Gastroesophageal sphincter (tissue), 4 donors: ENCODE results near the gene CHRNA3. TPM values are rescaled to one million over a fixed set of nuclear protein-coding genes. Genes with fewer than 3 reads are reported as not detected.

Experiments used
- ATAC-seq: fragments of 150-250 bp; one replicate; pipeline ENCODE4 v1.9.1; 2016; ENCODE audit warnings: mild to moderate bottlenecking, moderate library complexity
- H3K27ac ChIP-seq, 4 donors: fragments of 200-600 bp; sonication (generic) in 3 of 4; 1 replicate in 3 of 4; 2 replicates in 1 of 4; pipeline ENCODE4 v1.5.1; 2016 to 2019
- H3K27me3 ChIP-seq: fragments of 200-600 bp; sonication (generic); one replicate; pipeline ENCODE4 v1.5.1; 2019
- H3K36me3 ChIP-seq, 2 donors: fragments of 200-600 bp; sonication (generic); one replicate each; pipeline ENCODE4 v1.5.1; 2019; ENCODE audit warnings: control low read depth in 1 of 2
- H3K4me1 ChIP-seq, 3 donors: fragments of 200-600 bp; sonication (generic); 1 replicate in 2 of 3; 2 replicates in 1 of 3; pipeline ENCODE4 v1.5.1; 2016 to 2019; ENCODE audit warnings: control low read depth in 2 of 3
- H3K4me3 ChIP-seq, 2 donors: fragments of 200-600 bp; sonication (generic); one replicate each; pipeline ENCODE4 v1.5.1; 2019; ENCODE audit warnings: mild to moderate bottlenecking in 1 of 2, moderate library complexity in 1 of 2
- H3K9me3 ChIP-seq, 3 donors: fragments of 200-600 bp; sonication (generic); one replicate each; pipeline ENCODE4 v1.5.1; 2017 to 2019; ENCODE audit warnings: control low read depth in 2 of 3
- EP300 ChIP-seq: sonication (generic); formaldehyde crosslinking; IDR thresholded peaks from one replicate; pipeline ENCODE4 v1.6.1; 2017; ENCODE audit warnings: antibody characterized with exemption, mild to moderate bottlenecking
- POLR2A ChIP-seq, 2 donors: fragments of 450-650 bp; IDR thresholded peaks; one replicate each; pipeline ENCODE4 v1.6.1; 2017; ENCODE audit warnings: antibody characterized with exemption in 2 of 2, mild to moderate bottlenecking in 2 of 2, moderate library complexity in 1 of 2
- POLR2AphosphoS5 ChIP-seq: sonication (generic); formaldehyde crosslinking; IDR thresholded peaks from one replicate; pipeline ENCODE4 v1.6.1; 2017; ENCODE audit warnings: antibody characterized with exemption
- WGBS, 2 donors: methylation state at CpG; one replicate each; pipeline ENCODE4 v1.1.5; 2018; ENCODE audit warnings: low coverage in 1 of 2; 5-methylcytosine and 5-hydroxymethylcytosine counted together
- total RNA-seq, 4 donors: library from RNA; depleted of rRNA; stranded (reverse); fragments of >200 nt; gene quantifications; one replicate each; pipeline ENCODE4 v1.1.0, GENCODE V29; 2016
- TF ChIP-seq, protein P1 (sequence below), 4 experiments: fragments of 200-600 bp in 2 of 4; fragments of 450-650 bp in 2 of 4; sonication (generic) in 1 of 4; IDR thresholded peaks; one replicate each; pipeline ENCODE4 v1.5.1; 2017 to 2019; ENCODE audit warnings: antibody characterized with exemption in 4 of 4, mild to moderate bottlenecking in 2 of 4, moderate library complexity in 2 of 4

CHRNA3 gene
- total RNA-seq, 4 donors from 2014 or later = 1.1 to 3.1 (median 1.1) TPM; not detected in 1

DNA sequence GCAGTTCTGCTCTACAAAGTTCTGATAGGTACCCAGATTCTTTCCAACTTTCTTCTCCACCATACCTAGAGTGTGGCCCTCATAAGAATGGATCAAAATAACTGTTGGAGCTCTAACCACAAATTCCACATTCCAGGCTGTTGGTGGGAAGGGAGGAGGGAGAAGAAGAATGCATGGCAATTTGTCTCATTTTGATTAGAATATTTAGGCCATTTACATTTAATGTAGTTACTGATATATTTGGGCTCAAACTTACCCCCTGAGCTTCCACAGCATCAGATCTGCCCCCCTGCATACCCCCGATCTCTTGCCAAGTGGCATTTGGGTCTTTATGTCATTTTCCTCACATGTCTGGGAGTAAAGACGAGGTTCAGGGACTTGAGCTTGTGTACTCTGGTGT, 12.6 kb upstream of the CHRNA3 start:
- no peak overlapping the region for H3K27ac ChIP-seq
- H3K9me3 ChIP-seq = peaks cover 0 to 18% (median 0%) of the 10 kb centered on the region in 3 donors
- no peak overlapping the region for H3K4me3 ChIP-seq
- H3K36me3 ChIP-seq = no peaks in the 10 kb centered on the region
- no peaks in the 10 kb centered on the region for H3K4me1 ChIP-seq
- no peak for ATAC-seq
- 83 to 90% methylated on average over 2 of the region's 2 CpGs for WGBS, 2 donors
- peaks cover 13% of the 10 kb centered on the region for H3K27me3 ChIP-seq
- TF ChIP-seq POLR2A (IDR thresholded peaks at IDR 0.05) = no peak
- TF ChIP-seq EP300 = no peak
- TF ChIP-seq, protein P1, sequence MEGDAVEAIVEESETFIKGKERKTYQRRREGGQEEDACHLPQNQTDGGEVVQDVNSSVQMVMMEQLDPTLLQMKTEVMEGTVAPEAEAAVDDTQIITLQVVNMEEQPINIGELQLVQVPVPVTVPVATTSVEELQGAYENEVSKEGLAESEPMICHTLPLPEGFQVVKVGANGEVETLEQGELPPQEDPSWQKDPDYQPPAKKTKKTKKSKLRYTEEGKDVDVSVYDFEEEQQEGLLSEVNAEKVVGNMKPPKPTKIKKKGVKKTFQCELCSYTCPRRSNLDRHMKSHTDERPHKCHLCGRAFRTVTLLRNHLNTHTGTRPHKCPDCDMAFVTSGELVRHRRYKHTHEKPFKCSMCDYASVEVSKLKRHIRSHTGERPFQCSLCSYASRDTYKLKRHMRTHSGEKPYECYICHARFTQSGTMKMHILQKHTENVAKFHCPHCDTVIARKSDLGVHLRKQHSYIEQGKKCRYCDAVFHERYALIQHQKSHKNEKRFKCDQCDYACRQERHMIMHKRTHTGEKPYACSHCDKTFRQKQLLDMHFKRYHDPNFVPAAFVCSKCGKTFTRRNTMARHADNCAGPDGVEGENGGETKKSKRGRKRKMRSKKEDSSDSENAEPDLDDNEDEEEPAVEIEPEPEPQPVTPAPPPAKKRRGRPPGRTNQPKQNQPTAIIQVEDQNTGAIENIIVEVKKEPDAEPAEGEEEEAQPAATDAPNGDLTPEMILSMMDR (IDR thresholded peaks at IDR 0.05) = no peak
- TF ChIP-seq POLR2AphosphoS5 = no peak

DNA sequence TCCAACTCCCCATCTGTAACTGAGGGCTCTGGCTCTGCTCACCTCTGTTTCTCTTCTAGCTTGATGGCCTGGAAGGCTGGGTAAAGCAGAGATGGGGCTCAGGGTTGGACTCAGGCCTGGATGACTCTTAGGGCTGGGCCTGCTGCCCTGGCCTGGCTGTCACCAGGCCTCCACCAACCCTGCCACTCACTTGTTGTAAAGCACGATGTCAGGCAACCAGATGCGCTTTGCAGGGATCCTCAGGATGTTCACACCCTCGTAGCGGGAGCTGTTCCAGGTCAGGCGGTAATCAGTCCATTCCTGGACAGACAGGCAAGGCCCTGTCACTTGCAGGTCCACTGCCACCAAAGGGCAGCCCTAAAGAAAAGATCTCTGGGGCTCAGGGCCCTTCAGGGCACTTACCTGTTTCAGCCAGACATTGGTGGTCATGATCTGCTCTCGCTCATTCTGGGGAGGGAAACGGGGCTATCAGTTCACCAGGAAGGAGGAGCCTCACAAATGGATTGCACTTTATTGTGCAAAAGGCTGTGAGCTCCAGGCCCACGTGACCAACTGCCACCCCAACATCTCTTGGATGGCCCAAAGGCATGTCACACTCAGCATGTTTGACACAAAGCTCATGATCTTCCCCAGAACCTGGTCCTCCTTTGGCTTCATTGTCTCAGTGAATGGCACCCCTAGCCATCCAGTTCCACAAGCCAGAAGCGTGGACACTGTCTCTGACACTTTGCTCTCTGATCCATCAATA, 10.3 kb upstream of the CHRNA3 start:
- H3K4me3 ChIP-seq = no peak overlapping the region
- no peak overlapping the region for H3K27ac ChIP-seq
- no peak for ATAC-seq
- no peaks in the 10 kb centered on the region for H3K36me3 ChIP-seq
- TF ChIP-seq EP300 = no peak
- TF ChIP-seq, protein P1 (IDR thresholded peaks at IDR 0.05) = no peak
- no peak for TF ChIP-seq POLR2A (IDR thresholded peaks at IDR 0.05)
- TF ChIP-seq POLR2AphosphoS5 = no peak
- H3K4me1 ChIP-seq = no peaks in the 10 kb centered on the region
- 100% methylated on average over 1 to 2 of the region's 9 CpGs for WGBS, 2 donors
- H3K27me3 ChIP-seq = peaks cover 16% of the 10 kb centered on the region
- H3K9me3 ChIP-seq = peaks cover 0 to 18% (median 0%) of the 10 kb centered on the region in 3 donors

DNA sequence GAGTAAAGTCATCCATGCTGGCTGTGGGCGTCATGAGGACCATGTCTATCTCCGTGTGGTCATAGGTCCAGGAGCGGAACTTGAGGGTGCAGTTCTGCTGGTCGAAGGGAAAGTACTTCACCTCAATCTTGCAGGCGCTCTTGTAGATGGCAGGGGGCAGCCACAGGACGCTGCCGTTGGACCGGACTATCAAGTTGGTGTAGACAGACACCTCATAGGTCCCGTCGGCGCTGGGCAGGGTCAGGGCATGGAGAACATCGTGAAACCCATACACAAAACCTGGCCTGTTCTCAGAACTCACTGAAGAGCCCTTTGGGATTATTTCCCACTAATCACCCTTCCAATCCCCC, 8.9 kb upstream of the CHRNA3 start:
- Histone ChIP-seq H3K4me1 (no peaks in the 10 kb centered on the region), H3K36me3 (no peaks in the 10 kb centered on the region), H3K27ac (no peak overlapping the region), H3K4me3 (no peak overlapping the region), H3K27me3 (peaks cover 22% of the 10 kb centered on the region), H3K9me3 (peaks cover 0 to 18% (median 0%) of the 10 kb centered on the region in 3 donors)
- TF ChIP-seq, protein P1 (IDR thresholded peaks at IDR 0.05) = no peak
- no peak for TF ChIP-seq POLR2AphosphoS5
- TF ChIP-seq EP300 = no peak
- no peak for TF ChIP-seq POLR2A (IDR thresholded peaks at IDR 0.05)
- ATAC-seq = no peak
- 89% methylated on average over 10 of the region's 12 CpGs; no CpG with 5 or more reads in 1 of the 2 donors for WGBS, 2 donors

DNA sequence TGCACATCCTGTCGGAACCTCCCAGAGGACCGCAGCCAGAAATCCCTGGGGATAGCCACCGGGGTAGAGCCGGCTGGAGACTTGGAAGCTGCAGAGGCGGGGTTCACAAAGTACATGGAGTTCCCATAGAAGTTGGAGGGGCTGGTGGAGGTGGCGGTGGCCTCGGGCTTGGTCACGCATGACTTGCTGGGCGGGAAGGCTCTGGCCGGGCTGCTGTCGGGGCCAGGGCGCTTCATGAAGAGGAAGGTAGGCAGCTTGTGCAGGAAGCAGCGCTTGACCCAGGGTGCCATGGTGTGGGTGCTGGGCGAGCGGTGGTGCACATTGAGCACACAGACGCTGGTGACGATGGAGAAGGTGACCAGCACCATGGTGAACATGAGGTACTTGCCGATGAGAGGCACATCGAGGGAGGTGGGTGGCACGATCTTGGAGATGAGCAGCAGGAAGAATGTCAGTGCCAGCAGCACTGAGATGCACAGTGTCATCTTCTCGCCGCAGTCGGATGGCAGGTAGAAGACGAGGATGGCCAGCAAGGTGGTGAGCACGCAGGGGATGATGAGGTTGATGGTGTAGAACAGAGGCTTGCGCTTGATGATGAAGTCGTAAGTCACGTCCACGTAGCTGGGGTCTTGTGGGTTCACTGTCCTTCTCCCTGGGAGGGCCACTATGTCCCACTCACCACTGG, 8.4 kb upstream of the CHRNA3 start:
- no peaks in the 10 kb centered on the region for H3K4me1 ChIP-seq
- no peaks in the 10 kb centered on the region for H3K36me3 ChIP-seq
- no peak overlapping the region for H3K4me3 ChIP-seq
- no peak for ATAC-seq
- H3K9me3 ChIP-seq = peaks cover 0 to 16% (median 0%) of the 10 kb centered on the region in 3 donors
- H3K27me3 ChIP-seq = peaks cover 27% of the 10 kb centered on the region
- no peak overlapping the region for H3K27ac ChIP-seq
- WGBS, 2 donors = 88 to 91% methylated on average over 7 to 11 of the region's 29 CpGs
- no peak for TF ChIP-seq POLR2A (IDR thresholded peaks at IDR 0.05)
- TF ChIP-seq, protein P1 (IDR thresholded peaks at IDR 0.05) = no peak
- no peak for TF ChIP-seq POLR2AphosphoS5
- no peak for TF ChIP-seq EP300

DNA sequence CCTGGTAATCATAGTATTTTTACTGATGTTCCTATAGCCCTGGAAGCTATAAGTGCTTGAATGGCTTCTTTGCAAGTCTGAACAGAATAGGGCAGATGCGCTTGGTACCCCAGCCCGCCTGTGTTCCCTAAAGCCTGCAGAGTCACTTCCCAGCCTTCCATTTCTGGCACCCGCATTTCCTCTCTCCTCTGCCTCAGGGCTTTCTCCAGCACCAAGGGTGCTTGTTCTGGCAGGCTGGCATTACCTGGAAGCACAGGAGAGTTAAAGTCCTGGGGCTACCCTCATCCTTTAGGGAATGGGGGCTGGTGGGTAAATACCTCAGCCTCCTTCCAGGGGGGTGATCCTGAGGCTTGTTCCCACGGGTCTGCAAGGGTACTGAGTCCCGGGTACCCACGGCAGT, 7.4 kb upstream of the CHRNA3 start:
- no peaks in the 10 kb centered on the region for H3K4me1 ChIP-seq
- no peak for ATAC-seq
- H3K36me3 ChIP-seq = no peaks in the 10 kb centered on the region
- TF ChIP-seq EP300 = no peak
- TF ChIP-seq POLR2AphosphoS5 = no peak
- no peak for TF ChIP-seq POLR2A (IDR thresholded peaks at IDR 0.05)
- TF ChIP-seq, protein P1 (IDR thresholded peaks at IDR 0.05) = no peak
- no peak overlapping the region for H3K27ac ChIP-seq
- H3K9me3 ChIP-seq = peaks cover 0 to 6% (median 0%) of the 10 kb centered on the region in 3 donors
- no peak overlapping the region for H3K4me3 ChIP-seq
- peaks cover 29% of the 10 kb centered on the region for H3K27me3 ChIP-seq
- 80 to 85% methylated on average over 2 to 6 of the region's 6 CpGs for WGBS, 2 donors
